HG03064 (cell line): ENCODE results near the gene GDA.

ENCODE experiments used
- ATAC-seq: cut with Tn5 transposase; IDR thresholded peaks from one replicate; pipeline ENCODE4 v1.9.1; 2021; ENCODE audit warnings: low read depth; ENCODE audit not compliant: unreplicated experiment

Gene GDA

GRCh38 chr9:72149231-72149975 is at the start of gene GDA:
Gene GDA (plus strand): TSS chr9:72149440. CDS start chr9:72149560, 120 bp downstream.
- no peak for ATAC-seq

- no peak for ATAC-seq
Observed at GRCh38 chr9:72102520-72102919, 46.7 kb upstream of the GDA start.

- no peak for ATAC-seq
Observed at GRCh38 chr9:72113056-72113455, 36.2 kb upstream of the GDA start.

- no peak for ATAC-seq
Observed at GRCh38 chr9:72119853-72120252, 29.4 kb upstream of the GDA start.

GRCh38 chr9:72124947-72125346 is 24.3 kb upstream of the GDA start:
- ATAC-seq: no peak

DNA sequence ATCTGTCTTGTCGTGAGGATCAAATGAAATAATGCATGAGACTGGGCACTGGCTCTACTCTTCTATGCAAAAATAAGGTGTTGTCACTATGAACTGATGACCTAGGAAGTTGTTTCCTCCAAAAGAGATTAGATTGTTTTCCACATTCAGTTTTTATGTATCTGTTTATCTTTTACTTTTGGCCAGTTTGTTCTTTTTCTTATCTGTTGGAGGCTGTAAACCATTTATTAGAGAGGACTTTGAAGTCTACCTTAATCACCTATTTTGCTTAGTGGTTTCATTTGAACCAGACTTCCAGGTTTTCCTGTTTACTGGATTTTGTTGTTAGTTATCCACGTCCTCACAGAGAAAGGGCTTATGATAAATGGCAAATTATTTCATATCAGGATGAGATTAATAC is 21.5 kb upstream of the GDA start:
- no peak for ATAC-seq

- no peak for ATAC-seq
Observed at GRCh38 chr9:72128526-72128925, 20.7 kb upstream of the GDA start.

DNA sequence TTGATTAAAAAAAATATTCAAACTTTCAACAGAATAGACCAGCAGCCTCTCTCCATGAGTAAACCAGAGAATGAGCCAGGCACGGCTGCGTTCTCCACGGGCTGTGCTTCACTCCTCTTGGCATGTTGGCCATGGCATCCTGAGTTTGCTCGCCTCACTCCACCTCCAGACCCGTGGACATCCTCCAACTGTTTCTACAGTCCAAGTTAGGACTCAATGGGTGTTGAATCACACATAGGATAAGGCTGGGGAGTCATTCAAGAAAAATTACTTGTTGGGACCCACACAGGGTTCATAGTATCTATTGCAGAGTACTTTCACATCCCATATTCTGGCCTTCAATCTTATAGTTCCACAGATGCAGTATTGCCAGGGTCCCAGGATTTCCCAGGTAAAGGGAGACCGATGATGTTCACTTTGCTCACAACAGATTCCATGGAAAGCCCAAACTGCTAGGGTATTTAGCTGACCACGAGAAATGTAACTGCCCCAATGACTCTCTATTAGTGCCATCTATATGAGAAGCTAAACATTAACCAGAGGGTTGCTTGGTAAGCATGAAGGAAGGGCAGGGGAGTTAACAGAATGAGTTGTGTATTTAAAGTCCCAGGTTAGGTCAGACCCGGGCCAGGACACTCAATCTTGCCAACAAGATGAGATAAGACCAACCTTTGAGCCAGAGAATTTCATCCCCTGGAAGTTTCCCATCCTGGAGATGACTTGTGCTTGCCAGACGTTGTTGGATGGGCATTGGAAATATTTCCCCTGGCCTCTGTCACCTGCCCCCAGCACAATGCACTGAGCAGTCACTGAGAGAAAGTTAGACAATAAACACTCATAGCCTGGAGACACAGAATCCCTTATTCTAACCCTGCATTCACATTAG is 19.7 kb upstream of the GDA start:
- ATAC-seq: no peak

DNA sequence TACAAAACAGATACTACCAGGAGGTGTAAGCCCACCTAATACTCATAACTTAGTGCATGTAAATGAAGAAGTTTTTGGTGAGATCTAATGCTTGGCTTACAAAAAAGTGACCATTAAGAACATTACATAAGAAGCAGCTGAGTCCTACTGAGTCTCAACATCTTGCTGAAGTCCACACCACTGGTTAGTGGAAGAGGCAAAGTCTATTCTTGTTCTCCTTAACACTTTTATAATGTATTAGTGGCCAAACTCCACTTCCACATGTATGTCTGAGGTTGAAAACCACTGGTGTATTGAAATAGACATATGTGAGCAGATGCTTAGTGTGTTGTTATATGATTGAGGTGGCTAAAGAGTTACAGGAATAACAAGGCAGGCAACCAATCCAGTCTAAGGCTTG is 18.9 kb upstream of the GDA start:
- ATAC-seq: no peak

GRCh38 chr9:72131206-72131605 is 18.0 kb upstream of the GDA start:
- no peak for ATAC-seq

GRCh38 chr9:72132052-72132451 is 17.2 kb upstream of the GDA start:
- ATAC-seq: no peak

- no peak for ATAC-seq
Observed at GRCh38 chr9:72133365-72134035, 15.7 kb upstream of the GDA start.

GRCh38 chr9:72134801-72135200 is 14.4 kb upstream of the GDA start:
- ATAC-seq: no peak

DNA sequence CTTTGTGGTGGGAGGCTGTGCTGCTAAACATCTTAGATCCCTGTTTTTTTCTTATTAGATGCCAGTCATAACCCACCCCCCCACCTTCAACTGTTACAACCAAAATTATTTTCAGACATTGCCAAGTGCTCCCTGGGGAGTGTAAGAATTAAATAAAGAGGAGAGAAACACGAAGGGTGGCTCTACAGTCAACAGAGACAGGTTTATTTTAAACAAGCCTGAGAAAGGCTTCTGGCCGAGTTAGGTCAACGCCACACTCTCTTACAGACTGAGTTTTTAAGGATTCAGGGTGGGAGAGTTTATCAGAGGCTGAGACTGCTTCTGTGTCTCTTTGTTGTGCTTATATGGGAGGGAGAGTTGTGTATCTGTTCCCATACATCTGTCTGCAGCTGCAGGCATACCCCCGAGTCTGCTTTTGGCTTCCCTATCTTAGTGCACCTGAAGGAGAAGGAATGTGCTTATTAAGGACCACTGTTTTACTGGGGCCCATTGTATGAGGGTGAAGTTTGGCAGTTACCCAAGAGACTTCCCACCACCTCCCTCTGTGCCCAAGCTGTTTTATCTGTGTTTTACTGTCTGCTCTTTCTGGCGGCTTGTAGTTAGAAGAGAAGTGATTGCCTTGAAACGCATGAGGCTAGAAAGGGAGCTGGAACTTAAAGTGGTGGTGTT is 11.4 kb upstream of the GDA start:
- no peak for ATAC-seq

GRCh38 chr9:72139226-72139625 is 10.0 kb upstream of the GDA start:
- ATAC-seq: no peak

DNA sequence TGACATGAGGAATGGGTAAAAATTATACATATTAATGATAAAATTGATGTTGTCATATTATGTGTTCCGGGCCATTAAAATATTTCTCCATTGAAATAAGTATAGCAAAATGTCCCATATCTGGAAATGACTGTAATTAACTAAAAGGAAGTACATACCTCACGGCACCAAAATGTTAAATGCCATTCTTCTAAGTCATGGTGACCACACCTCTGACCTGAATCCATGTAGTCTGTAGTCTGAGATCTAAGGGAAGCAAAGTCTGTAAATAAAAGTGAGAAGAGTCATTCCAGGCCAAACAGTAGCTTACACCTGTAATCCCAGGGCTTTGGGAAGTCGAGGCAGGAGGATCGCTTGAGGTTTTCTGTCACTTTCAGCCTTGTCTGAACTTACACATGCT is 8.7 kb upstream of the GDA start:
- no peak for ATAC-seq

- ATAC-seq: no peak
Observed at GRCh38 chr9:72141484-72141883, 7.8 kb upstream of the GDA start.

DNA sequence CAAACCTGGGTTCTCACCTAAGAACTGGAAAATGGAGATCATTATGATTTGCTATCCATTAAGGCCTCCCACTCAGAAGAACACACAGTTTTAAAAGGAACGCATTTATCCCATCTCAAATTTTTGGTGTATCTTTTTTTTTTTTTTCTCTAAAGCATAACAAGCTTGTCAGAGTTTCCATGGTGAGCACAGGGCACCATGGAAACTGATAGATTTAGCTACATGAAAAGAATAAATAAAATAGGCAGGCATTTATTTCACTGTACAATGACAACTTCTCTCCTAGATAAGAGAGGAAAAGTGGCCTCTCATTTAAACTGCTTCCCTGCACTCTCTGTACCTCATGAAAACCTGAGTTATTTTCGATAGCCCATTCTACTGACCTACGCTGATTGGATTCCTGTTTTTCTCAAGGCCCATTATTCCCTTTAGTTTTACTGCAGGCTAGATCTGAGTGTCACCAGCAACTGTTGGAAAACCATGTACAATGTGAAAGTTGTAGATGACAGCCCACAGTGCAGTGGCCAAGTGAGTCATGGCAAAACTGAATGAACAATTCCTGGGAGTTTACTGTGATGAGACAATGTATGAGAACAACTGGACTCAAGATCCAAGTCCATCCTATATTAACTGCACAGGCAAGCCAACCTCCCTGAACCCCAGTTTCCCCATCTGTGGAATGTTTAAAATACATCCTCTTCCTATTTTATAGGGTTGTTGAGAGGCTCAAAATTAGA is 4.3 kb upstream of the GDA start:
- ATAC-seq: no peak

DNA sequence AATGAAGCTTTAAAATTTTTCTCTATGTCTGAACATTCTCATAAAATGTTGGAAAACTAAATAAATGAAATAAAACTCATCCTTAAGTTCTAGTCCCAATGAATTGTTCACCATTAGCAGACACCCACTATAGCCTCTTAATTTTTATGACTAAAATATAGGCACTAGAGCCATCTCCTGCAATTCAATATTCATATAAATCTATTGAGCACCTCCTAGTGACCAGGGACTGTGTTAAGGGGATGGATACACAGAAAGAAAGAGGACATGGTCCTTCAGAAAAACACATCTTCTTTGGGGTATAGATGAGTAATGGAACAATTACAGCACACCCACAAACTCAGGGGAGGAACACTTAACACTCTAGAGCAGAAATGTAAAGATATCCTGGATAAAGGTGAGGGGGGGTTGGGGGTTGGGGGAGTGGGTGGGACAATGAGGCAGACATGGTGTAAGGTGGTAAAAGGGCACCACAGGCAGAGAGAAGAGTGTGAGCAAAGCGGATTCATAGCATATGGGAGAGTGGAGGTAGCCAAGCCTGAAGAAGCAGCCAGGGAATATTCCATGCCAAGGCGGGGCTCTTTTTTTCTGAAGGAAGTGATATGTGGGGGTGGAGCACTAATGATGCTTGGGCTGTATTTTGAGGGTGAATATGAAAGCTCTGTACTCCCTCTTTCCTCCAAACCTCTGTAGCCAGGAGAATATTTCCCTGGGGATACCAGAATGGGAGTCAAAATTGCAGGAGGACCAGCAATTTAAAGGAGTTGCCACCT is 3.3 kb upstream of the GDA start:
- no peak for ATAC-seq
